ENCODE measurements around the gene IGF1. TPM values are rescaled to one million over a fixed set of nuclear protein-coding genes. Genes with fewer than 3 reads are reported as not detected.
A peak's percentile ranks its signal among the peaks of the same experiment; 100 is the strongest.

The IGF1 gene
- total and polyA plus RNA-seq, 9 of the 15 experiments (the other 6 are each of a cell fraction or from before 2014, with no cell fraction given) = 3.7 to 13.9 (median 4.5) TPM

DNA sequence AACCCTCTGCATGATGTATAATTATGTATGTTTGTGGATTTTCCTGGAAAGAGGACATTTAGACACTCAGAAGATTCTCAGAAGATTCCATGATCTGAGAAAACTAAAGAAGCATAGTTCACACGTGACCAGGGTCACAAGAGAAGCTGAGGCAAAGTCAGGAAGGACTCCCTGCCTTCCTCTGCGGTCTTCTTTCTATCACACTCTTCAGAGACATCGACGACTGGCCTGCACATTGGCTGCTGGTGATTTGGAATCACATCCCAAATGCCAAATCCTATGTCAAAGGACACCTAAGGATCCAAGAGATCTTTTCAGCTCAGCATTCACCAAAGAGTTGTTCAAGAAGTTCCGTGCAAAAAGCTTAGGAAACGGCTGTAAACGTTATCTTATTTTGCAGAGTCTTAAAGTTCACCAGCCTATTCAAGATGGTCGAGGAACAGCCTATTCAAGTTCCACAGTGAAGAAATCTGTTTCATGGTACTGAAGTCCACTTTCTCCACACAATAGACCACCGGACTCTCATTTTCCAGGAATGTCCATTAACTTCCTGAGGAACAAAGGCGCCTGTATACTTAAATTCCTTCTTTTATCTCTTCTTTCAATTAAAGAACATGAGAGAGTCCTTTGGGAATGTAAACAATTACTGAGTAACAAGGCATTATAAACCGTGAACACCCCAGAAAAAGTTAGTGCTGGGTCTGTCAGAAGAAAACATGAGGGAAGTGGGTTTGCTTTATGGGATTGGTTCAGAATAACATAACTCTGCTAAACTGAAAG lies 42.1 kb downstream of the IGF1 start (continued):
- TF ChIP-seq ARID1B (IDR thresholded peaks at IDR 0.05) (peak; percentile 61), ZNF175 (CRISPR knock-in tag; IDR thresholded peaks at IDR 0.05; ENCODE audit: low read depth) (0 out of 2 replicates have a peak, but pooled peaks have one; percentile 32), ZNF239 (CRISPR knock-in tag; IDR thresholded peaks at IDR 0.05) (peak; percentile 5; the same call in 1 of the 2 replicates), GATA2 (CRISPR knock-in tag; IDR thresholded peaks at IDR 0.05) (no peak), FOXJ3 (CRISPR knock-in tag; IDR thresholded peaks at IDR 0.05) (no peak), USF2 (CRISPR knock-in tag; IDR thresholded peaks at IDR 0.05) (peak; percentile 64), ZFX (CRISPR knock-in tag; IDR thresholded peaks at IDR 0.05) (no peak), MYBL2 (IDR thresholded peaks at IDR 0.05; ENCODE audit: low read depth) (no peak; the same call in 1 of the 2 replicates), MYBL2 (CRISPR knock-in tag; IDR thresholded peaks at IDR 0.05; ENCODE audit: borderline replicate concordance) (no peak), L3MBTL2 (IDR thresholded peaks at IDR 0.05) (peak; percentile 87), ZNF639 (CRISPR knock-in tag; conservative IDR thresholded peaks at IDR 0.05 in 1 of 2, IDR thresholded peaks at IDR 0.05 in 1 of 2) (no peak), MAFG (tag; conservative IDR thresholded peaks at IDR 0.05) (no peak), SPI1 (IDR thresholded peaks at IDR 0.05; ENCODE audit: borderline replicate concordance, low read depth, low read length) (no peak), MAZ (CRISPR knock-in tag; conservative IDR thresholded peaks at IDR 0.05 in 1 of 2, IDR thresholded peaks at IDR 0.05 in 1 of 2) (peak in 1 of 2 experiments; percentile 39; a peak in 2 of 4 replicates), U2AF1 (optimal IDR thresholded peaks at IDR 0.05; ENCODE audit: low read depth, low read length) (no peak), GABPA (tag; conservative IDR thresholded peaks at IDR 0.05; ENCODE audit: low read depth) (0 out of 2 replicates have a peak, but pooled peaks have one; percentile 30), HMGN3 (IDR thresholded peaks at IDR 0.05; ENCODE audit: borderline replicate concordance, extremely low read depth, insufficient read length, low read depth, low read length) (no peak), NFXL1 (CRISPR knock-in tag; IDR thresholded peaks at IDR 0.05) (0 out of 2 replicates have a peak, but pooled peaks have one; percentile 18), EP300 (IDR thresholded peaks at IDR 0.05; ENCODE audit: low read length) (peak; percentile 48; the same call in 1 of the 2 replicates)
- TF ChIP-seq, protein P1, sequence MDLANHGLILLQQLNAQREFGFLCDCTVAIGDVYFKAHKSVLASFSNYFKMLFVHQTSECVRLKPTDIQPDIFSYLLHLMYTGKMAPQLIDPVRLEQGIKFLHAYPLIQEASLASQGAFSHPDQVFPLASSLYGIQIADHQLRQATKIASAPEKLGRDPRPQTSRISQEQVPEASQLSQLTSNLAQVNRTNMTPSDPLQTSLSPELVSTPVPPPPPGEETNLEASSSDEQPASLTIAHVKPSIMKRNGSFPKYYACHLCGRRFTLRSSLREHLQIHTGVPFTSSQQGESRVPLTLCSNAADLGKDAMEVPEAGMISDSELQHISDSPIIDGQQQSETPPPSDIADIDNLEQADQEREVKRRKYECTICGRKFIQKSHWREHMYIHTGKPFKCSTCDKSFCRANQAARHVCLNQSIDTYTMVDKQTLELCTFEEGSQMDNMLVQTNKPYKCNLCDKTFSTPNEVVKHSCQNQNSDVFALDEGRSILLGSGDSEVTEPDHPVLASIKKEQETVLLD (IDR thresholded peaks at IDR 0.05) = no peak
- TF ChIP-seq, protein P2, sequence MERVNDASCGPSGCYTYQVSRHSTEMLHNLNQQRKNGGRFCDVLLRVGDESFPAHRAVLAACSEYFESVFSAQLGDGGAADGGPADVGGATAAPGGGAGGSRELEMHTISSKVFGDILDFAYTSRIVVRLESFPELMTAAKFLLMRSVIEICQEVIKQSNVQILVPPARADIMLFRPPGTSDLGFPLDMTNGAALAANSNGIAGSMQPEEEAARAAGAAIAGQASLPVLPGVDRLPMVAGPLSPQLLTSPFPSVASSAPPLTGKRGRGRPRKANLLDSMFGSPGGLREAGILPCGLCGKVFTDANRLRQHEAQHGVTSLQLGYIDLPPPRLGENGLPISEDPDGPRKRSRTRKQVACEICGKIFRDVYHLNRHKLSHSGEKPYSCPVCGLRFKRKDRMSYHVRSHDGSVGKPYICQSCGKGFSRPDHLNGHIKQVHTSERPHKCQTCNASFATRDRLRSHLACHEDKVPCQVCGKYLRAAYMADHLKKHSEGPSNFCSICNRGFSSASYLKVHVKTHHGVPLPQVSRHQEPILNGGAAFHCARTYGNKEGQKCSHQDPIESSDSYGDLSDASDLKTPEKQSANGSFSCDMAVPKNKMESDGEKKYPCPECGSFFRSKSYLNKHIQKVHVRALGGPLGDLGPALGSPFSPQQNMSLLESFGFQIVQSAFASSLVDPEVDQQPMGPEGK (CRISPR knock-in tag; IDR thresholded peaks at IDR 0.05; ENCODE audit: borderline replicate concordance) = 0 out of 2 replicates have a peak, but pooled peaks have one; percentile 41

Data from K562 (cell line).